Activated T-helper 1 cell treated with anti-CD3 and anti-CD28 coated beads, Interleukin-2, amount 50 U/mL, for 16 hours (primary cell): Measurements from ENCODE around the gene PNMA6F.

Source experiments
- DNase-seq, 2 donors: peaks; one replicate each; pipeline ENCODE4 v3.0.0-alpha.2; 2020; ENCODE audit warnings: low read depth in 1 of 2, low spot score in 1 of 2

Gene PNMA6F

GRCh38 chrX:153321381-153322124 lies at the start of gene PNMA6F:
Gene PNMA6F, minus strand, starts transcription at chrX:153321767. Its CDS starts 1,093 bp downstream, at chrX:153320674.
- DNase-seq: no peak

- DNase-seq: no peak
These were observed 49.7 kb upstream of the PNMA6F start for GRCh38 chrX:153371256-153371655.

GRCh38 chrX:153370293-153371055 lies 48.9 kb upstream of the PNMA6F start:
- no peak for DNase-seq

- no peak for DNase-seq
These were observed 45.4 kb upstream of the PNMA6F start for GRCh38 chrX:153366878-153367538.

- no peak for DNase-seq
These were observed 44.6 kb upstream of the PNMA6F start for GRCh38 chrX:153366119-153366518.

GRCh38 chrX:153365670-153366069 lies 44.1 kb upstream of the PNMA6F start:
- no peak for DNase-seq

GRCh38 chrX:153361781-153362397 lies 40.3 kb upstream of the PNMA6F start:
- no peak for DNase-seq

- no peak for DNase-seq
These were observed 36.3 kb upstream of the PNMA6F start for GRCh38 chrX:153357877-153358276.

- DNase-seq: no peak
These were observed 31.8 kb upstream of the PNMA6F start for GRCh38 chrX:153353416-153353815.

- DNase-seq: no peak
These were observed 31.3 kb upstream of the PNMA6F start for GRCh38 chrX:153352858-153353257.

- DNase-seq: no peak
These were observed 30.4 kb upstream of the PNMA6F start for GRCh38 chrX:153351981-153352380.

GRCh38 chrX:153349952-153350351 lies 28.4 kb upstream of the PNMA6F start:
- no peak for DNase-seq

GRCh38 chrX:153348421-153348820 lies 26.9 kb upstream of the PNMA6F start:
- no peak for DNase-seq

GRCh38 chrX:153347530-153347929 lies 26.0 kb upstream of the PNMA6F start:
- no peak for DNase-seq

GRCh38 chrX:153343674-153344073 lies 22.1 kb upstream of the PNMA6F start:
- DNase-seq: no peak

GRCh38 chrX:153342762-153343558 lies 21.4 kb upstream of the PNMA6F start:
- DNase-seq: no peak

GRCh38 chrX:153340111-153340510 lies 18.5 kb upstream of the PNMA6F start:
- DNase-seq: no peak

GRCh38 chrX:153339662-153340061 lies 18.1 kb upstream of the PNMA6F start:
- no peak for DNase-seq

GRCh38 chrX:153338836-153339235 lies 17.3 kb upstream of the PNMA6F start:
- no peak for DNase-seq

- no peak for DNase-seq
These were observed 15.4 kb upstream of the PNMA6F start for GRCh38 chrX:153336988-153337387.
